SK-N-SH treated with all-trans-retinoic acid at 6 μM for 48 hours (cell line): ENCODE data around the gene ENGASE.

ENCODE experiments used
- ATAC-seq: fragments of 200-7000 bp; cut with Tn5 transposase; 3 replicates; pipeline ENCODE4 v1.9.1; 2020; ENCODE audit warnings: mild to moderate bottlenecking, moderate library complexity
- ARNTL ChIP-seq: fragments of 450-650 bp; formaldehyde crosslinking; IDR thresholded peaks from 2 replicates; pipeline ENCODE4 v1.5.0; 2020; ENCODE audit warnings: low read depth, mild to moderate bottlenecking, moderate library complexity, borderline replicate concordance
- BACH2 ChIP-seq: fragments of 250-450 bp; sonication (Bioruptor Pico); IDR thresholded peaks from 2 replicates; pipeline ENCODE4 v1.9.0; 2021; ENCODE audit warnings: mild to moderate bottlenecking, borderline replicate concordance
- CSDC2 ChIP-seq: fragments of 250-450 bp; sonication (Bioruptor Pico); IDR thresholded peaks from 2 replicates; pipeline ENCODE4 v1.5.0; 2020; ENCODE audit warnings: mild to moderate bottlenecking, moderate library complexity
- ESRRG ChIP-seq: fragments of 250-450 bp; sonication (Bioruptor Pico); IDR thresholded peaks from 2 replicates; pipeline ENCODE4 v1.6.1; 2021; ENCODE audit warnings: mild to moderate bottlenecking
- GLIS3 ChIP-seq: fragments of 250-450 bp; sonication (Bioruptor Pico); IDR thresholded peaks from 2 replicates; pipeline ENCODE4 v1.5.0; 2020; ENCODE audit warnings: mild to moderate bottlenecking, moderate library complexity
- ISL1 ChIP-seq: fragments of 250-450 bp; sonication (Bioruptor Pico); IDR thresholded peaks from 2 replicates; pipeline ENCODE4 v2.1.2; 2022; ENCODE audit warnings: mild to moderate bottlenecking, moderate library complexity
- POU6F1 ChIP-seq: fragments of 250-450 bp; sonication (Bioruptor Pico); IDR thresholded peaks from 2 replicates; pipeline ENCODE4 v1.8.0; 2021; ENCODE audit warnings: low read depth, mild to moderate bottlenecking, moderate library complexity, borderline replicate concordance
- PPARA ChIP-seq: fragments of 250-450 bp; sonication (Bioruptor Pico); IDR thresholded peaks from 2 replicates; pipeline ENCODE4 v1.5.0; 2020; ENCODE audit warnings: mild to moderate bottlenecking, borderline replicate concordance
- RARB ChIP-seq: fragments of 250-450 bp; sonication (Bioruptor Pico); IDR thresholded peaks from 2 replicates; pipeline ENCODE4 v1.8.0; 2021; ENCODE audit warnings: mild to moderate bottlenecking, moderate library complexity
- TCF4 ChIP-seq: fragments of 250-450 bp; sonication (Bioruptor Pico); IDR thresholded peaks from 2 replicates; pipeline ENCODE4 v1.8.0; 2021; ENCODE audit warnings: mild to moderate bottlenecking, moderate library complexity, borderline replicate concordance
- TOX ChIP-seq: fragments of 250-450 bp; sonication (Bioruptor Pico); IDR thresholded peaks from 2 replicates; pipeline ENCODE4 v1.8.0; 2021; ENCODE audit warnings: mild to moderate bottlenecking, moderate library complexity, borderline replicate concordance
- TSHZ2 ChIP-seq: fragments of 250-450 bp; sonication (Bioruptor Pico); IDR thresholded peaks from 2 replicates; pipeline ENCODE4 v1.5.0; 2020; ENCODE audit warnings: mild to moderate bottlenecking, moderate library complexity
- ZC3H10 ChIP-seq: fragments of 250-450 bp; sonication (Bioruptor Pico); IDR thresholded peaks from 2 replicates; pipeline ENCODE4 v1.5.1; 2021; ENCODE audit warnings: mild to moderate bottlenecking, moderate library complexity
- ZFP3 ChIP-seq: fragments of 250-450 bp; sonication (Bioruptor Pico); IDR thresholded peaks from 2 replicates; pipeline ENCODE4 v1.5.0; 2020; ENCODE audit warnings: mild to moderate bottlenecking, moderate library complexity
- ZFP30 ChIP-seq: fragments of 450-650 bp; formaldehyde crosslinking; IDR thresholded peaks from 2 replicates; pipeline ENCODE4 v1.5.0; 2022; ENCODE audit warnings: mild to moderate bottlenecking, moderate library complexity
- ZNF565 ChIP-seq: fragments of 450-650 bp; formaldehyde crosslinking; conservative IDR thresholded peaks from 2 replicates; pipeline ENCODE4 v1.5.0; 2020; ENCODE audit warnings: low read depth, mild to moderate bottlenecking, moderate library complexity
- ZNF70 ChIP-seq: fragments of 450-650 bp; formaldehyde crosslinking; IDR thresholded peaks from 2 replicates; pipeline ENCODE4 v1.5.0; 2020; ENCODE audit warnings: mild to moderate bottlenecking, moderate library complexity
- ZNF8 ChIP-seq: fragments of 450-650 bp; formaldehyde crosslinking; IDR thresholded peaks from 2 replicates; pipeline ENCODE4 v1.5.0; 2020; ENCODE audit warnings: mild to moderate bottlenecking, moderate library complexity
- TF ChIP-seq, protein P1 (sequence below): fragments of 250-450 bp; sonication (Bioruptor Pico); IDR thresholded peaks from 2 replicates; pipeline ENCODE4 v1.5.1; 2020; ENCODE audit warnings: low read depth, mild to moderate bottlenecking, moderate library complexity

Gene ENGASE

GRCh38 chr17:79105937-79106336, 31.3 kb downstream of the ENGASE start (continued):
- TF ChIP-seq TSHZ2 (CRISPR knock-in tag) (no peak), ISL1 (no peak), ZFP30 (no peak)
- TF ChIP-seq, all 23 proteins: peak for 0

DNA sequence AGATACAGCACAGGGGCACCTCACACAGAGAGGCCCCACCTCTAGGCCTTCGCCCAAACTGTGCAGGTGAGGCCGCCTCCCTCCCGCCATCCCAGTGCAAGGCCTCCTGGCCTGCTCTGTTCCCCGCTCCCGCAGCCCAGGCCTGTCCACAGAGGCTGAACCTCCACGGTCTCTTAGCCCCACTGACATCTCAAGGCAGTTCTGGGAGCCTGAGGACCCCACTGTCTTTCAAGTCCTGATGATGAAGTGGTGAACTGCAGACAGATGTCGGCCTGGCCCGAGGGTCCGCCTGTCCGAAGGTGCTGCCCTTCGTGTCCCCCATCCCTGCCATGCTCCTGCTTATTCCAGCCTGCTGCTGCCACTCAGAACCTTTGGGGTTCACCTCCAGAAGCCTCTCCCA, 32.3 kb downstream of the ENGASE start:
- no peak for ATAC-seq
- no peak for TF ChIP-seq POU6F1
- no peak for TF ChIP-seq TOX (CRISPR knock-in tag)
- TF ChIP-seq ARNTL (CRISPR knock-in tag): no peak
- no peak for TF ChIP-seq ZNF70
- no peak for TF ChIP-seq ESRRG (CRISPR knock-in tag)
- TF ChIP-seq ZNF8 (CRISPR knock-in tag): no peak
- TF ChIP-seq ZFP30: no peak
- TF ChIP-seq TCF4 (CRISPR knock-in tag): no peak
- no peak for TF ChIP-seq ZC3H10 (CRISPR knock-in tag)
- no peak for TF ChIP-seq BACH2 (CRISPR knock-in tag)
- TF ChIP-seq RARB: no peak
- no peak for TF ChIP-seq TSHZ2 (CRISPR knock-in tag)
- no peak for TF ChIP-seq PPARA (CRISPR knock-in tag)
- TF ChIP-seq ZNF565 (CRISPR knock-in tag): no peak
- TF ChIP-seq, protein P1, sequence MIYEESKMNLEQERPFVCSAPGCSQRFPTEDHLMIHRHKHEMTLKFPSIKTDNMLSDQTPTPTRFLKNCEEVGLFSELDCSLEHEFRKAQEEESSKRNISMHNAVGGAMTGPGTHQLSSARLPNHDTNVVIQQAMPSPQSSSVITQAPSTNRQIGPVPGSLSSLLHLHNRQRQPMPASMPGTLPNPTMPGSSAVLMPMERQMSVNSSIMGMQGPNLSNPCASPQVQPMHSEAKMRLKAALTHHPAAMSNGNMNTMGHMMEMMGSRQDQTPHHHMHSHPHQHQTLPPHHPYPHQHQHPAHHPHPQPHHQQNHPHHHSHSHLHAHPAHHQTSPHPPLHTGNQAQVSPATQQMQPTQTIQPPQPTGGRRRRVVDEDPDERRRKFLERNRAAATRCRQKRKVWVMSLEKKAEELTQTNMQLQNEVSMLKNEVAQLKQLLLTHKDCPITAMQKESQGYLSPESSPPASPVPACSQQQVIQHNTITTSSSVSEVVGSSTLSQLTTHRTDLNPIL (CRISPR knock-in tag): no peak
- TF ChIP-seq, all 23 proteins: peak for 0

- no peak for ATAC-seq
- TF ChIP-seq ZNF565 (CRISPR knock-in tag) (no peak), TOX (CRISPR knock-in tag) (no peak), BACH2 (CRISPR knock-in tag) (no peak), PPARA (CRISPR knock-in tag) (no peak), GLIS3 (CRISPR knock-in tag) (no peak), ZFP30 (no peak), TCF4 (CRISPR knock-in tag) (no peak), CSDC2 (CRISPR knock-in tag) (no peak), TSHZ2 (CRISPR knock-in tag) (no peak), ZC3H10 (CRISPR knock-in tag) (no peak), ISL1 (no peak), ARNTL (CRISPR knock-in tag) (no peak), ZFP3 (CRISPR knock-in tag) (no peak)
Observed at GRCh38 chr17:79107499-79108231, 33.0 kb downstream of the ENGASE start.
